H9 (cell line): Measurements from ENCODE around the gene PAH. TPM values are rescaled to one million over a fixed set of nuclear protein-coding genes. Genes with fewer than 3 reads are reported as not detected.

Experiments used
- DNase-seq: peaks from one replicate; pipeline ENCODE4 v3.0.0-alpha.2; 2017
- H2AFZ ChIP-seq: one replicate; pipeline ENCODE4 v1.6.1; 2013; ENCODE audit warnings: mild to moderate bottlenecking, low read length, control low read depth, moderate library complexity
- H2AK5ac ChIP-seq: 2 replicates; pipeline ENCODE4 v1.6.1; 2013; ENCODE audit warnings: low read length, control low read depth, mixed read lengths; ENCODE audit not compliant: insufficient read length
- H2BK120ac ChIP-seq: one replicate; pipeline ENCODE4 v1.6.1; 2013; ENCODE audit warnings: low read depth, mild to moderate bottlenecking, low read length, control low read depth, inconsistent platforms; ENCODE audit not compliant: poor library complexity, severe bottlenecking
- H2BK12ac ChIP-seq: 2 replicates; pipeline ENCODE4 v1.6.1; 2013; ENCODE audit warnings: low read length, control low read depth, mixed read lengths, low read depth; ENCODE audit not compliant: insufficient read length
- H2BK15ac ChIP-seq: 2 replicates; pipeline ENCODE4 v1.6.1; 2013; ENCODE audit warnings: low read depth, low read length, control low read depth
- H2BK20ac ChIP-seq: one replicate; pipeline ENCODE4 v1.6.1; 2013; ENCODE audit warnings: low read depth, mild to moderate bottlenecking, low read length, control low read depth, inconsistent platforms; ENCODE audit not compliant: poor library complexity, severe bottlenecking
- H2BK5ac ChIP-seq: 2 replicates; pipeline ENCODE4 v1.6.1; 2013; ENCODE audit warnings: low read length, control low read depth, mixed read lengths; ENCODE audit not compliant: insufficient read length
- H3K14ac ChIP-seq: 2 replicates; pipeline ENCODE4 v1.6.1; 2013; ENCODE audit warnings: low read length, control low read depth; ENCODE audit not compliant: insufficient read depth
- H3K18ac ChIP-seq: 2 replicates; pipeline ENCODE4 v1.6.1; 2013; ENCODE audit warnings: low read depth, mild to moderate bottlenecking, mixed read lengths, low read length, control low read depth; ENCODE audit not compliant: insufficient read length
- H3K23ac ChIP-seq: 2 replicates; pipeline ENCODE4 v1.6.1; 2013; ENCODE audit warnings: low read length, control low read depth, mixed read lengths, low read depth; ENCODE audit not compliant: insufficient read length
- H3K23me2 ChIP-seq: 2 replicates; pipeline ENCODE4 v1.6.1; 2013; ENCODE audit warnings: low read depth, mild to moderate bottlenecking, mixed read lengths, low read length, control low read depth; ENCODE audit not compliant: insufficient read length, poor library complexity, severe bottlenecking
- H3K27ac ChIP-seq: 2 replicates; pipeline ENCODE4 v1.5.1; 2013; ENCODE audit warnings: low read length, control low read depth, mixed read lengths, low read depth; ENCODE audit not compliant: insufficient read length
- H3K27me3 ChIP-seq: 2 replicates; pipeline ENCODE4 v1.6.1; 2013; ENCODE audit warnings: low read length, control low read depth, inconsistent platforms; ENCODE audit not compliant: insufficient read depth
- H3K4ac ChIP-seq: 2 replicates; pipeline ENCODE4 v1.6.1; 2013; ENCODE audit warnings: low read depth, mild to moderate bottlenecking, control low read depth, inconsistent platforms, low read length, moderate library complexity
- H3K4me1 ChIP-seq: 2 replicates; pipeline ENCODE4 v1.6.1; 2013; ENCODE audit warnings: low read length, control low read depth, inconsistent platforms; ENCODE audit not compliant: insufficient read depth
- H3K4me2 ChIP-seq: 2 replicates; pipeline ENCODE4 v1.6.1; 2013; ENCODE audit warnings: low read length, control low read depth, mixed read lengths; ENCODE audit not compliant: insufficient read length, insufficient read depth
- H3K56ac ChIP-seq: 2 replicates; pipeline ENCODE4 v1.6.1; 2013; ENCODE audit warnings: low read depth, mild to moderate bottlenecking, mixed read lengths, low read length, control low read depth; ENCODE audit not compliant: insufficient read length
- H3K79me1 ChIP-seq: 2 replicates; pipeline ENCODE4 v1.6.1; 2013; ENCODE audit warnings: low read depth, mild to moderate bottlenecking, moderate library complexity, low read length, control low read depth, inconsistent platforms; ENCODE audit not compliant: insufficient read depth, poor library complexity, severe bottlenecking
- H3K79me2 ChIP-seq: 2 replicates; pipeline ENCODE4 v1.6.1; 2013; ENCODE audit warnings: low read length, control low read depth, inconsistent platforms; ENCODE audit not compliant: insufficient read depth
- H3K9ac ChIP-seq: 2 replicates; pipeline ENCODE4 v1.6.1; 2013; ENCODE audit warnings: low read length, control low read depth, mixed read lengths; ENCODE audit not compliant: insufficient read length; ENCODE audit errors: extremely low read depth
- H3K9me3 ChIP-seq: one replicate; pipeline ENCODE4 v1.6.1; 2013; ENCODE audit warnings: low read depth, low read length, inconsistent platforms; ENCODE audit not compliant: control insufficient read depth
- H3T11ph ChIP-seq: one replicate; pipeline ENCODE4 v1.6.1; 2013; ENCODE audit warnings: mild to moderate bottlenecking, low read length, control low read depth, inconsistent platforms
- H4K20me1 ChIP-seq: one replicate; pipeline ENCODE4 v1.6.1; 2013; ENCODE audit not compliant: control insufficient read depth, insufficient read length, insufficient read depth
- H4K5ac ChIP-seq: 2 replicates; pipeline ENCODE4 v1.6.1; 2013; ENCODE audit warnings: low read depth, mild to moderate bottlenecking, mixed read lengths, low read length, control low read depth; ENCODE audit not compliant: insufficient read length
- H4K8ac ChIP-seq: replicated peaks from 2 replicates; pipeline ENCODE4 v1.6.1; 2013; ENCODE audit warnings: low read length, control low read depth, mixed read lengths, low read depth; ENCODE audit not compliant: insufficient read length
- H4K91ac ChIP-seq: 2 replicates; pipeline ENCODE4 v1.6.1; 2013; ENCODE audit warnings: low read depth, mild to moderate bottlenecking, moderate library complexity, mixed read lengths, low read length, control low read depth; ENCODE audit not compliant: insufficient read length
- H3K27ac Mint-ChIP-seq, 3 experiments: 2 replicates in 2 of 3; 3 replicates in 1 of 3; pipeline ENCODE4 v1.8.0; 2020 to 2021; ENCODE audit warnings: mixed read lengths in 3 of 3, mild to moderate bottlenecking in 1 of 3, moderate library complexity in 1 of 3
- H3K27me3 Mint-ChIP-seq: 2 replicates; pipeline ENCODE4 v1.8.0; 2021; ENCODE audit warnings: low read depth, mild to moderate bottlenecking, moderate library complexity, mixed read lengths
- H3K36me3 Mint-ChIP-seq, 3 experiments: 2 replicates in 2 of 3; 3 replicates in 1 of 3; pipeline ENCODE4 v1.8.0; 2020 to 2021; ENCODE audit warnings: low read depth in 3 of 3, mixed read lengths in 3 of 3; ENCODE audit not compliant: insufficient read depth in 1 of 3
- H3K4me1 Mint-ChIP-seq, 2 experiments: 2 replicates each; pipeline ENCODE4 v1.8.0; 2020; ENCODE audit warnings: mixed read lengths in 2 of 2
- H3K4me3 Mint-ChIP-seq, 2 experiments: 2 replicates in 1 of 2; 3 replicates in 1 of 2; pipeline ENCODE4 v1.8.0; 2020 to 2021; ENCODE audit warnings: mild to moderate bottlenecking in 2 of 2, mixed read lengths in 2 of 2, moderate library complexity in 1 of 2
- H3K9me3 Mint-ChIP-seq, 2 experiments: 2 replicates in 1 of 2; 3 replicates in 1 of 2; pipeline ENCODE4 v1.8.0; 2020; ENCODE audit warnings: mild to moderate bottlenecking in 2 of 2, mixed read lengths in 2 of 2, moderate library complexity in 1 of 2
- WGBS: extraction: QIAGEN DNeasy Blood & Tissue Kit; methylation state at CpG from one replicate; pipeline ENCODE4 v1.1.7; 2013; ENCODE audit warnings: missing lambda C conversion rate, low lambda C conversion rate, mixed read lengths; ENCODE audit not compliant: insufficient read length; ENCODE audit errors: extremely low coverage; 5-methylcytosine and 5-hydroxymethylcytosine counted together
- total RNA-seq: library from RNA; stranded (reverse); gene quantifications from 2 replicates; pipeline ENCODE4 v1.2.1, GENCODE V29; 2021
- TF ChIP-seq, protein P1 (sequence below): fragments of 200-600 bp; sonication (generic); conservative IDR thresholded peaks from 3 replicates; pipeline ENCODE4 v1.8.0; 2021; ENCODE audit warnings: antibody characterized with exemption, mild to moderate bottlenecking

Gene PAH
- total RNA-seq, 1 experiment from 2014 or later: 6.1 TPM

DNA sequence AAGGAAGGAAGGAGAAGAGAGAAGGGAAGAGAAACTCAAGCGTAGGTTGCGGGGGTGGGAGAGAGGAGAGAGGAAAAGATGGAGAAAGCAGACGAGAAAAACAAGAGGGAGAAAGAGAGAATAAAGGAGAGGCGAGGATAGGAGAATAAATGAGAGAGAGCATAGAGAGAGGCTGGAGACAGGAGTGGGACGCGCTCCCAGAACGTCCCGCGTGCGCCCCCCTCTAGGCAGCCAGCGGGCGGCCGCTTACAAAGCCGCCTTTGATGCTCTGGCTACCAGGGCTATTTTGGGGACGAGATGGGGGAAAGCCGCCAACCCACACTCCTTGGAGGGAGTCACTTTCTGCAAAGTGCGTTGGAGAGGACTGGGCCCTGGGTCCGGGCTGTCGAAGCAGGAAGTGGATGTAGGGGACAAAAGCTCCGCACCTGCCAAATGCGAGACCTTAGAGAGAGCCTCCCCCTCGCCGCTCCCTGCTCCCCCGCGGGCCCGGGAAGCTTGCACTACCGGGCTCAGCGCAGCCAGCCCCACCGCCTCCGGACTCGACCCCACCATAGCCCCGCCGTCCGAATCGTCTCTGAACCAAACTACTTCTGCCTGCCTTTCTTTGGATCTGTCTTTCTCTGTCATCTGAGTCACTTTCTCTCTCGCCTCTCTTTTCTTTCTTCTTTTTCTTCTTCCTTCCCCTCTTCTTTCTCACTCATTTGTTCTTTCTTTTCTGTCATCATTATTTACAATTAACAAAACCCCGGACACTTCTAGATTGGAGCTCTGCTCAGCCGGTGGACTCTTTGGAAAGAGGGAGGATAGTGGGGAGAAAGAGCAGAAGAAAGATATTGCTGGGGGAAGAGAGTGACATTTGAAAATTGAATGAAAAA, 48.5 kb upstream of the PAH start:
- peaks cover 97% of the 10 kb centered on the region for H3K27me3 Mint-ChIP-seq
- no peaks in the 10 kb centered on the region for H4K20me1 ChIP-seq
- no peak overlapping the region for H3K14ac ChIP-seq
- no peak overlapping the region for H4K8ac ChIP-seq
- H3K9ac ChIP-seq: no peak overlapping the region
- peaks cover 10% of the 10 kb centered on the region for H3K23me2 ChIP-seq
- no peak overlapping the region for H3T11ph ChIP-seq
- H3K4me1 Mint-ChIP-seq: peaks cover 42 to 57% of the 10 kb centered on the region in 2 experiments
- DNase-seq: peak; percentile 72
- no peak overlapping the region for H2AFZ ChIP-seq
- peaks cover 10% of the 10 kb centered on the region for H3K9me3 ChIP-seq
- H3K4me3 Mint-ChIP-seq: peak overlapping the region; percentile 37 to 84
- TF ChIP-seq, protein P1, sequence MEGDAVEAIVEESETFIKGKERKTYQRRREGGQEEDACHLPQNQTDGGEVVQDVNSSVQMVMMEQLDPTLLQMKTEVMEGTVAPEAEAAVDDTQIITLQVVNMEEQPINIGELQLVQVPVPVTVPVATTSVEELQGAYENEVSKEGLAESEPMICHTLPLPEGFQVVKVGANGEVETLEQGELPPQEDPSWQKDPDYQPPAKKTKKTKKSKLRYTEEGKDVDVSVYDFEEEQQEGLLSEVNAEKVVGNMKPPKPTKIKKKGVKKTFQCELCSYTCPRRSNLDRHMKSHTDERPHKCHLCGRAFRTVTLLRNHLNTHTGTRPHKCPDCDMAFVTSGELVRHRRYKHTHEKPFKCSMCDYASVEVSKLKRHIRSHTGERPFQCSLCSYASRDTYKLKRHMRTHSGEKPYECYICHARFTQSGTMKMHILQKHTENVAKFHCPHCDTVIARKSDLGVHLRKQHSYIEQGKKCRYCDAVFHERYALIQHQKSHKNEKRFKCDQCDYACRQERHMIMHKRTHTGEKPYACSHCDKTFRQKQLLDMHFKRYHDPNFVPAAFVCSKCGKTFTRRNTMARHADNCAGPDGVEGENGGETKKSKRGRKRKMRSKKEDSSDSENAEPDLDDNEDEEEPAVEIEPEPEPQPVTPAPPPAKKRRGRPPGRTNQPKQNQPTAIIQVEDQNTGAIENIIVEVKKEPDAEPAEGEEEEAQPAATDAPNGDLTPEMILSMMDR: no peak
- H3K27ac ChIP-seq: no peak overlapping the region
- WGBS: 100% methylated on average over 1 of the region's 38 CpGs
- peaks cover 9 to 11% (median 11%) of the 10 kb centered on the region in 3 experiments; a peak in 6 of 7 replicates for H3K36me3 Mint-ChIP-seq
- no peak overlapping the region for H2BK20ac ChIP-seq
- peaks cover 5% of the 10 kb centered on the region; the same call in 1 of the 2 replicates for H3K4me1 ChIP-seq
- H3K27me3 ChIP-seq: peaks cover 66% of the 10 kb centered on the region
- H3K79me2 ChIP-seq: no peaks in the 10 kb centered on the region
- H3K18ac ChIP-seq: no peak overlapping the region
- H3K4me2 ChIP-seq: peak overlapping the region; percentile 82
- no peak overlapping the region for H2AK5ac ChIP-seq
- no peak overlapping the region for H2BK12ac ChIP-seq
- H3K9me3 Mint-ChIP-seq: peaks cover 15 to 18% of the 10 kb centered on the region in 2 experiments
- H3K79me1 ChIP-seq: no peaks in the 10 kb centered on the region
- H2BK5ac ChIP-seq: no peak overlapping the region
- H3K56ac ChIP-seq: no peak overlapping the region
- H4K91ac ChIP-seq: no peak overlapping the region
- H3K4ac ChIP-seq: no peak overlapping the region
- H3K27ac Mint-ChIP-seq: no peak overlapping the region
- H3K23ac ChIP-seq: no peak overlapping the region
- H2BK120ac ChIP-seq: no peak overlapping the region
- no peak overlapping the region for H2BK15ac ChIP-seq
- no peak overlapping the region for H4K5ac ChIP-seq
